Measurements from ENCODE around the gene TCFL5.
A peak's percentile ranks its signal among the peaks of the same experiment; 100 is the strongest.

TCFL5 gene

DNA sequence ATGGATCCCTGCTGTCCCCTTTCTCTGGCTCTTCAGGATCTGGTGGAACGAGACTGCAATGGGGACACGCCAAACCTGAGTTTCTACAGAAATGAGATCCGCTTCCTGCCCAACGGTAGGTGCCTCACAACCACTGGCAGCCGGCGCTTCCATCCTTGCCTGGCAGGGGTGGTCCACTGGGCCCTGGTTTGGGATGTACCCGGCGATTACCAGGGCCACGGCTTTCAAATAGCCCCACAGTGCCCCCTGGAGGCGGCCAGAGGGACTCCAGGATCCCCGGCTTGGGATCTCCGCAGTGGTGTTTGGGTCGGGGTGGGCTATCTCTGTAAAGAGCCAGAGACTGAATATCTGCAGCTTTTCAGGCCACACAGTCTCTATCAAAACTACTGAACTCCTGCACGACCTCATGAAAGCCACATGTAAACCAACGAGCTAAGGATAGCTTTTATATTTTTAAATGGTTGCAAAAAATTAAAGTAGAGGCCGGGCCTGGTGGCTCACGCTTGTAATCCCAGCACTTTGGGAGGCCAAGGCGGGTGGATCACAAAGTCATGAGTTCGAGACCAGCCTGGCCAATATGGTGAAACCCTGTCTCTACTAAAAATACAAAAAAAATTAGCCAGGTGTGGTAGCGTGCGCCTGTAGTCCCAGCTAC, 53.3 kb downstream of the TCFL5 start:
- DNase-seq = no peak

DNA sequence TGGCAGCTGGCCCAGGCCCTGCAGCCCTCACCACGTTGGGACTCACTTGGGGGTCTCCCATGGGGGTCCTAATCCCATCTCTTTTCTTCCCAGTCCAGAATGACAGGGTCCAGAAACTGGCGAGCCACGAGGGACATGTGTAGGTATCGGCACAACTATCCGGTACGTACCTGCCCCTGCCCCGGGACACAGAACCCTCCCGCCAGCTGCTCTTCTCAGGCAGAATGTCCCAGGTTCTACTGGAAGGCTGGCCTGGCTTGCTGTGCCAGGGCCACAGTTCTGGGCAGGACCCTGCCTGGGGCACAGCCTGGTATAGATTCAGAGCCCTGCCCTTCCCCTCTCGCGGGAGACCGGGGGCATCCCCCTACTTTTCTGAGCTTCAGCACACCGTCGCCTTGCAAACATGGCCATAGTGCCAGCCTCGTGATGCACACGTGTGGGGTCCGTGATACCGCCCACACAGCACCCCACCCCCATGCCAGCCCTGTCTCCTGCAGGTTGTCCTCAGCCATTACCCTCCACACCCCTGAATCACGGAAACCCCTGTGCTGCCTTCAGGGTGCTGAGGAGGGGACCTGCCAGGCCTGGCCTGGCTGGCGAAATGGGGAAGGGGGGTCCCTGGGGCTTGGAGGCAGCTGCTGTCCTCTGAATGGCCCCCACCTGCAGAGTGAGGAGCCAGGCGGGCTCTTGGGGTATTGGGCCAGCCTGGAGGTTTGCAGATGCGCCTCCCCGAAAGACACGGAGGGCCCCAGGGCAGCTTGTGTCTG, 54.0 kb downstream of the TCFL5 start:
- no peak for DNase-seq

DNA sequence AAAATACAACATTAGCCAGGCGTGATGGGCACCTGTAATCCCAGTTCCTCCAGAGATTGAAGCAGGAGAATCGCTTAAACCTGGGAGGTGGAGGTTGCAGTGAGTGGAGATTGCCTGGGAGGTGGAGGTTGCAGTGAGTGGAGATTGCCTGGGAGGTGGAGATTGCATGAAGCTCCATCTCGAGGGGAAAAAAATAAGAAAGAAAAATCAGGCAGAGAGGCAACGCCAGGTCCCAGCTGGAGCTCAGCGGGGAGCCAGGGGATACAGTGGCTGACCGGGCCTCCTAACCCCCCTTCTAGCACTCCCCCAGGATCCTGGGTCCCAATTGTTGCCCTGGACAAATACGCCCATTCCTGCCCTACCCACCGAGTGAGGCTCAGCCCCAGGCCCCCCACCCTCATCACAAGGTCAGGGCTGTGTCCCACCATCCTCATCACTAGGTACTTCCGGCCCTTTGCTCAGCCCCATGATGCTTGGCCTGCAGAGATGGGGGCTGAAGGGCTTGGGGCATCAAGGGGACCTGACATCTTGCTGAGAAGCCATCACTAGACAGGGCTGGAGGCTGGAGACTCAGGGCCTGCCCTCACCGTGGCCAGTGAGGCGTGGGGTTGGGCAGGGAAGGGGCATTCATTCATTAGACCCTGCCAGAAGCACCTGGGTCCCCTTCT, 55.1 kb downstream of the TCFL5 start:
- DNase-seq = no peak

DNA sequence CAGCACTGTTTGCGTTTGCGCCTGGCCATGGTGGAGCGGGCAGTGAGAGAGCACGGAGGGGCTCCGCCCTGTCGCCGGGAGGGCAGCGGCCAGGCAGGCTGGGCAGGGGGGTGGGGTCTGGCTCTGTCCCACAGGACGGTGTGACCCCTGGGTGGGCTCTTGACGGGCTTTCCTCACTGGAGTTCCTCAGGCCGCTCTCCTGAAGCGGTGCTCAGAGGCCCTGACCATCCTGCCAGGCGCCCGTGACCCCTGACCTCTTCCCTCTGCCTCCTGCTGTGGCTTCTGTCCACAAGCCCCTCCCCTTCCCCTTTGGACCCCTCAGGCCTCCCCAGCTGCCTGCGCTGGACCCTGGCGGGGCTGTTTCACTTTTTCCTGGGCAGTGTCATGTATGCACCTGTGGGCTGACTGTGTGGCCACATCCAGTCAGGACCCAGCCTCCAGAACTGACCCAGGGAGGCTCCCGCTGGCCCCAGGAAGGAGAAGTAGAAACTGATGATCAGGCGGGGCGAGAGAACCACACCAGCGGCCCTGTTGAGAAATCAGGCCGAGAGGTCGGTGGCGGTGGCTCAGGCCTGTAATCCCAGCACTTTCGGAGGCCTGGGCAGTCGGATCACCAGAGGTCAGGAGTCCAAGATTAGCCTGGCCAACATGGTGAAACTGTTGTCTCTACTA, 55.8 kb downstream of the TCFL5 start:
- no peak for DNase-seq

DNA sequence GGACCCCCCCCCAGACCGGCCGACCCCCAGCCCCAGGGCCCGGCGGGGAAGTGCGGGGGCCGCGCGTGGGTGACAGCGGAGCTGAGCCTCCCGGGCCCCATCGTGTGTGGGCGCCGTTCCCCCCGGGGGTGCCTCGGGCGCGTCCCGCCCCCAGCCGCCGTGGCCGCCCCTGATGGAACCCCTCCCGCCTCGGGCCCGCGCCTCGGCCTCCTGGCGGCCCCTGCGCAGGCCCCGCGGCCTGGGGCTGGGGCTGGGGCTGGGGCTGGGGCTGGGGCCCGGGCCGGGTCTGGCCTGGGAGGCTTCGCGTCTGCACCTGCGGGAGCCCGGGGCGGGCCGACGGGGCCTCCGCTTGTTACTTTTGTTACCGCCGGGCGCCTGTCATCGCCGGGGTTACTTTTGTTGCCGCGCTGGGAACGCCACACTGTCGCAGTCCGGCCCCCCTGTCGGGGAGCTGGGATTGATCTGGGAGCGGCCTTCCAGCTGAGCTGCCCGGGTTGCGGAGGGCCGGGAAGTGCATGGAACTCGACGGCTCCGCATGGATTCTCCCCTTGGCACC, 56.4 kb downstream of the TCFL5 start:
- DNase-seq = no peak

DNA sequence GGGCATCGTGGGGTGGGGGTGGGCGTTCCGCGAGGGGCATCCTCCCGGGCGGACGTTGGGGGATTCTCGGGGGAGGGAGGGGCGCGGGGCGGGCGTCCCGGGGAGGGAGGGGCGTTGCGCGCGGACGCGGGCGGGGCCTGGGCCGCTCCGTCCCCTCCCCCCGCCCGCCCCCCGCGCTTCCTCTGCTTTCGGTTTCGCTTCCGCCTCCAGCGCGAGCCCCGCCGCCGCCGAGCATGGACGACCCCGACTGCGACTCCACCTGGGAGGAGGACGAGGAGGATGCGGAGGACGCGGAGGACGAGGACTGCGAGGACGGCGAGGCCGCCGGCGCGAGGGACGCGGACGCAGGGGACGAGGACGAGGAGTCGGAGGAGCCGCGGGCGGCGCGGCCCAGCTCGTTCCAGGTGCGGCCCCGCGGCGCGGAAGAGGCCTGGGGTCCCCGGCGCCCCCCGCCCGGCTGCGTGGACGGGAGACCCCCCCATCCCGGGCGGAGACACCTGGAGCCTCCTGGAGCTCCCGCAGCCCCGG, 56.9 kb downstream of the TCFL5 start, which contains the start of gene OGFR:
Gene OGFR (plus strand): TSS at position 209 of the 528 bp plus-strand sequence. CDS start 25 bp downstream, at position 234.
- DNase-seq = peak; percentile 41

DNA sequence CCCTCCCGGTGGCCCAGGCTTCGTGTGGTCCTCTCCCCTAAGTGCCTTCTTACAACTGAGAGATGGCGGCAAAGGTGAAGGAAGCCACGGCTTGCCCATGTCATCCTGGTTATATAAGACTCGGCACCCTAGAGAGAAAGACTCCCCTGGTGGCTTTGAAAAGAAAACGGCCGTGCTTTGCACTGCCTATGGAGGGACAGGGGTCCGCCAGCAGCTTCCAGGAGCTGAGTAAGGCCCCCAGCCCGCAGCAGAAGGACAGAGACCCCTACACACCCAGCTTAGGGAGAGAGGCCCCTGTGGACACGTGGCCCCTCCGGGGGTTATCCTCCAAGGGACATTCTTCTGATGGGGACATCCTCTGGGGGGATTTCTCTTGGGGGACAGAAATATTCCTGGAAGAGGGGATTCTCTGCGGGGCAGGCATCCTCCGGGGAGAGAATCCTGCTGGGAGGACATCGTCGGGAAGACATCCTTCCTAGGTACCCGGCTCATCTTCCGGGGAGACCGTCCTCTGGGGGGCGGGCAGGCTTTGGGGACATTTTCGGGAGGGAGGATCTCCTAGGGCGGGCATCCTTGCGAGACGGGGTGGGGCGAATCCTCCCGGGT, 57.5 kb downstream of the TCFL5 start:
- DNase-seq = no peak

- no peak for DNase-seq
These were observed 59.5 kb downstream of the TCFL5 start for GRCh38 chr20:62802026-62802712.

DNA sequence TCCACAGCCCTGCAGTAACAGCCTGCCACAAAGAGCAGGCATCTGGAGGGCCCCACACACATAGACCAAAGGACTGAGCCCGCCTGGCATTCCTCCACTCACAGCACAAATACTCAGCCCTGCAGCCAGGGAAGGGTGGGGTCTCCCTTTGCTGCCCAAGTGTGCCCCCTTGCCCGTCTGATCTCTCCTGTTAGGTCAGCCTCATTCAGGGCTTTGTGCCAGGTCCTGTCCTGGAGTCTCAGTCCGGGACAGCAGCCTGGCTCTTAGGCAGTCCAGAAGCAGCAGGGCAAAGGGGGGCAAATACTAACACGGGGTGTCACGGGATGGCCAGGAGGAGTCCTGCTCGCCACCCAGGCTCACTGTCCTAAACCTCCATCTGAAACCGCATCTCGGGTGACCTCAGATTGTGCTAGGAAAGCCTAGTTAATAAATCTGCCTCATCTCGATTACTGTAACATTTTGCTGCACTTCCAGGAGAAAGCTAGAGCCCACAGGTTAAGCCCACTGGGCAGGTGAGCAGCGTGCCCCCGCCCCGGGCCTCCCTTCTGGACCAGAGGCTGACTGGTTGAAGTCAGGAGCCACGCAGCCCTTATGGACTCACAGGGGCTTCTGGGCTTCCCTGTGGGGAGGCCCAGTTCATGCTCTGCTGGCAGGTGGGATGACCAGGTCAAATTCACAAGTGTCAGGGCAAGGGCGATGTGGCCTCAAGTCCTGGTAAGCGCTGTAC, 60.2 kb downstream of the TCFL5 start:
- no peak for DNase-seq

DNA sequence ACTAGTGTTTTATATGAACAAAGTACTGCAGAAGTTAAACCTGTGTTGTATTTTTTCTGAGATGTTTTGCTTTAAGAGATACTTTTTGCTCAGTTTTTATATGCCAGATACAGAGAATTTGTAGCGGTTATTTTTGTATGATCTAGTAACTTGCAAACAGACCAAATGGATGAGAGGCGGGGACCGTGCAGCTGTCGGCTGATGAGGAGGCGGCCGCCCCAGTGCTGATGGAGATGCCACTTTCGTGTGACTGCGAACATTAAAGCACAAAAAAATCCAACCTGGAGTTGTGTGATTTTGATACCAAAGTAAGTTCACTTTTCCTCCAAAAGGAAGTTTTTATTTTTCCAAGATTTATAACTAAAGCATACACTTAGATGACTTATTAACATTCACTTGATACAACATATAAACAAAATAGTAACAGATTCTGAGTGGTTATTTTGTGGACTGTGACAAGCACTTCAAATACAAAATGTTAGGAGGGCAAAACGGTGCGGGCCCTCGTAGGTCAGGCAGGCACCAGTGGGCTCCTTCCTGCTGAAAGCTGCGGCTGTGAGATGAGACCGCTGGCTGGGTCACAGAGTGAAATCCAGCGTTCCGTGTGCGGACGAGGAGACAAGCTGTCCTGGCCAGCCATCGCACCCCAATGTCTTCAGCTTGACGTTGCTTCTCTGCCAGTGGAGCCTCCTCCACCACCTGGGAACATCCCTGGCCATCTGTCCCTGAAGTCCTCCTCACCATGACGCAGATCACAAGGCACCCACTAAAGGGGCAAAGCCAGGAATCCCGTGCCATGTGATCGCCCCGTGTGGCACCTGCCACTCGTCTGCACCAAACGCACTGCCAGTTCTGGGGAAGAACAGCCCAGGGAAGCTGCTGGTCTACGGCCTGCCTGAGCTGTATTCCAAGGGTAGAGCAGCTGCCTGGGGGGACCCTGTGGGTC, 61.0 kb downstream of the TCFL5 start:
- DNase-seq = no peak

GRCh38 chr20:62799873-62800272, 61.7 kb downstream of the TCFL5 start:
- DNase-seq = no peak

- DNase-seq = no peak
These were observed 62.2 kb downstream of the TCFL5 start for GRCh38 chr20:62799459-62799858.

GRCh38 chr20:62799036-62799435, 62.6 kb downstream of the TCFL5 start:
- DNase-seq = no peak

DNA sequence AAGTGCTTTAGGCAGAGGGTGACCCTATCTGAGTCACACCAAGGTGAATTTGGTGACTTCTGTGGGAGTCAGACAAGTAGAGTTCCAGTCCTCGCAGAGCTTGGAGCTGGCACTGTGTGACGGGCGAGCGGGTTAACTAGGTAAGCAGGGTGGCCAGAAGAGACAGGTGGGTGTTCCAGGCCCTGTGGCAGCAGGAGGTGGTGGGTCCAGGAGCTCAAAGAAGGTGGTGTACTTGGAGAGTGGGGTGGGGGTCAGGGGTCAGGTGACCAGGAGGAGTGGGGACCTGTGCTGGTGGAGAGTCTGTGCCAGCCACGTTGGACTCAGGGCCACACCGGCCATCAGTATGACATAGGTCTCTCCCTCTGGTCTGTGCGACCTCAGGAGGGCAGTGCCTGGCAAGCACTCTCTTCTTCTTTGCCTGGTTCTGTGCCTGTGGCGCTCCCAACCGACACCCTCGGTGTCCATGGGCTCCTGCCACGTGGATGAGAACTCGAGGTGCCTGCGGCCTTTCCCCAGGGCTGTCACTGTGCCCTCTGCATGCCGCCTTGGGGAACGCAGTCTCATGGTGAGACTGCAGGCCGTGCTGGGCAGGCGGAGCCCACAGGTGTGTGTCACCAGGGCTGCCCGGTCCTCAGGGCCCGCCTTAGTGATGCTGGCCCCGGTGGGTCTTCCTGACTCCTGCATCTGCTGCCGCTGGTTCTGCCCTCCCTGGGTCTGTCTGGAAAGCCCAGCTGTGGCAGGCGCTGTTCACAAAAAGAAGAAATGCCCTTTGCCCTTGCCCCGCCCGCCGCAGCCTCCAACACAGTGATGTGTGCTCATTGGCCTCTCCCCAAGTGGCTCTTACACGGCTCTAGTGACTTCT, 63.7 kb downstream of the TCFL5 start:
- no peak for DNase-seq

- no peak for DNase-seq
These were observed 64.7 kb downstream of the TCFL5 start for GRCh38 chr20:62796699-62797491.

DNA sequence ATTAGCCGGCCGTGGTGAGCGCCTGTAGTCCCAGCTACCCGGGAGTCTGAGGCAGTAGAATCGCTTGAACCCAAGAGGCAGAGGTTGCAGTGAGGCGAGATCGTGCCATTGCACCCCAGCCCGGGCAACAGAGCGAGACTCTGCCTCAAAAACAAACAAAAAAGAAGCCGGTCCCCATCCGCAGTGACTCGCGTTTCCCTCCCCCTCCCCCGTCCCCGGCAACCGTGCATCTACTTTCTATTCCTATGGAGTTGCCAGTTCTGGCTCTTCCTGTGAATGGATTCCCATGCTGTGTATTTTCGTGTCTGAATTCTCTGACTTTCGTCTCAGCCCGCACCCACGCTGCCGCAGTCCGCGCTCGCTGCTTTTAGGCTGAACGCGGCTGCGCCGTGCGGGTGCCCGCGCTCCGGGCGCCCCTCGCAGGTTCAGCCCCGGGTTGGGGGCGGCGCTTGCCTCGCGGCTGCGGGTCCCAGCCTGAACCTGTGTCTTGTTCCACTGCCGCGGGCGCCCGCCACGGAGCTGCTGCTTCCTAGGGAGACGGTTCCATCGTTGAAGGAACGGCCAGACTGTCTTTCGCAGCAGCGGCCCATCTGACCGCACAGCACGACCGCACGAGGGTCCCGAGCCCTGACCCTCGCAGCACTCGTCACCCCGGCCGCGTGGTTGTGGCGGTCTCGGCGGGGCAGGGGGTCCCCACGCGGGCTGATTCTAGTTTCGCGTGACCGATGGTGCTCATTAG, 66.4 kb downstream of the TCFL5 start:
- DNase-seq = no peak
